CD14-positive monocyte (primary cell): ENCODE measurements around the gene UBE2J2. TPM values are rescaled to one million over a fixed set of nuclear protein-coding genes. Genes with fewer than 3 reads are reported as not detected.

ENCODE experiments used
- DNase-seq, 3 donors: peaks; one replicate each; pipeline ENCODE4 v3.0.0-alpha.2; 2011 to 2022
- H2AFZ ChIP-seq: 2 replicates; pipeline ENCODE4 v1.6.0; 2012; ENCODE audit warnings: mild to moderate bottlenecking, low read depth, low read length, inconsistent platforms; ENCODE audit not compliant: insufficient read depth, poor library complexity, severe bottlenecking
- H3K27ac ChIP-seq, 2 donors: 1 replicate in 1 of 2; 2 replicates in 1 of 2; pipeline ENCODE4 v1.5.1; 2012 to 2013; ENCODE audit warnings: low read length in 2 of 2, control low read depth in 1 of 2, inconsistent platforms in 1 of 2, low read depth in 1 of 2, mild to moderate bottlenecking in 1 of 2
- H3K27me3 ChIP-seq, 2 donors: one replicate each; pipeline versions ENCODE4 v1.6.0 to v1.6.1; 2011 to 2013; ENCODE audit warnings: low read length in 2 of 2; ENCODE audit not compliant: control insufficient read depth in 2 of 2, insufficient read depth in 2 of 2
- H3K36me3 ChIP-seq, 2 donors: replicated peaks in 1 of 2; 1 replicate in 1 of 2; 2 replicates in 1 of 2; pipeline versions ENCODE4 v1.5.1 to v1.6.1; 2012 to 2013; ENCODE audit warnings: low read length in 2 of 2, control low read depth in 1 of 2, inconsistent platforms in 1 of 2, mild to moderate bottlenecking in 1 of 2; ENCODE audit not compliant: insufficient read depth in 2 of 2, control insufficient read depth in 1 of 2
- H3K4me1 ChIP-seq, 2 donors: 1 replicate in 1 of 2; 2 replicates in 1 of 2; pipeline versions ENCODE4 v1.5.1 to v1.6.1; 2012 to 2013; ENCODE audit warnings: low read length in 2 of 2, control low read depth in 1 of 2, inconsistent platforms in 1 of 2, mild to moderate bottlenecking in 1 of 2, moderate library complexity in 1 of 2; ENCODE audit not compliant: insufficient read depth in 2 of 2, control insufficient read depth in 1 of 2
- H3K4me2 ChIP-seq: replicated peaks from 2 replicates; pipeline ENCODE3; 2012; ENCODE audit warnings: low read length, moderate library complexity, mild to moderate bottlenecking; ENCODE audit not compliant: poor library complexity, severe bottlenecking; ENCODE audit errors: extremely low read depth
- H3K4me3 ChIP-seq, 3 experiments: fragments of 200-600 bp in 1 of 3; sonication (generic) in 1 of 3; replicated peaks in 1 of 3; 1 replicate in 2 of 3; 2 replicates in 1 of 3; pipeline ENCODE4 v1.5.1; 2011 to 2013; ENCODE audit warnings: low read length in 3 of 3, mild to moderate bottlenecking in 3 of 3, control low read depth in 2 of 3, low read depth in 2 of 3, inconsistent platforms in 1 of 3, moderate library complexity in 1 of 3
- H3K79me2 ChIP-seq: 2 replicates; pipeline ENCODE4 v1.6.0; 2012; ENCODE audit warnings: mild to moderate bottlenecking, control low read depth, inconsistent platforms, low read length, moderate library complexity; ENCODE audit not compliant: insufficient read depth
- H3K9ac ChIP-seq: 2 replicates; pipeline ENCODE4 v1.6.0; 2017; ENCODE audit warnings: low read length, mild to moderate bottlenecking; ENCODE audit not compliant: insufficient read depth, poor library complexity, severe bottlenecking
- H3K9me3 ChIP-seq, 2 donors: replicated peaks in 1 of 2; 1 replicate in 1 of 2; 2 replicates in 1 of 2; pipeline versions ENCODE4 v1.5.1 to v1.6.1; 2012 to 2013; ENCODE audit warnings: low read length in 2 of 2, control low read depth in 1 of 2; ENCODE audit not compliant: control insufficient read depth in 1 of 2, insufficient read depth in 1 of 2
- H4K20me1 ChIP-seq: 2 replicates; pipeline ENCODE4 v1.6.0; 2012; ENCODE audit warnings: mild to moderate bottlenecking, low read length, control low read depth, moderate library complexity; ENCODE audit not compliant: insufficient read depth
- H3K27ac Mint-ChIP-seq, 7 donors: one replicate each; pipeline ENCODE4 v1.8.0; 2020; ENCODE audit warnings: mild to moderate bottlenecking in 7 of 7, mixed read lengths in 7 of 7, moderate library complexity in 6 of 7, inconsistent platforms in 2 of 7
- H3K27me3 Mint-ChIP-seq, 3 donors: one replicate each; pipeline ENCODE4 v1.8.0; 2021 to 2022; ENCODE audit warnings: low read depth in 3 of 3, mild to moderate bottlenecking in 3 of 3, mixed read lengths in 3 of 3, moderate library complexity in 3 of 3, inconsistent platforms in 1 of 3
- H3K36me3 Mint-ChIP-seq, 2 donors: one replicate each; pipeline ENCODE4 v1.8.0; 2020; ENCODE audit warnings: mixed read lengths in 2 of 2, inconsistent platforms in 1 of 2, mild to moderate bottlenecking in 1 of 2
- H3K4me1 Mint-ChIP-seq: one replicate; pipeline ENCODE4 v1.8.0; 2020; ENCODE audit warnings: mild to moderate bottlenecking, mixed read lengths
- H3K4me3 Mint-ChIP-seq, 2 donors: one replicate each; pipeline ENCODE4 v1.8.0; 2020; ENCODE audit warnings: mild to moderate bottlenecking in 2 of 2, mixed read lengths in 2 of 2, moderate library complexity in 1 of 2
- H3K9me3 Mint-ChIP-seq, 7 donors: one replicate each; pipeline ENCODE4 v1.8.0; 2020 to 2022; ENCODE audit warnings: mixed read lengths in 7 of 7, mild to moderate bottlenecking in 6 of 7, moderate library complexity in 6 of 7, inconsistent platforms in 2 of 7
- WGBS: methylation state at CpG from one replicate; pipeline ENCODE4 v1.1.5; 2013; ENCODE audit warnings: missing lambda C conversion rate; ENCODE audit not compliant: insufficient coverage; 5-methylcytosine and 5-hydroxymethylcytosine counted together
- intact Hi-C, 2 donors: fragments of 100-400 bp; cut with micrococcal nuclease; formaldehyde crosslinking; loops; one replicate each; pipeline versions ENCODE4 v1.15.0 to v1.15.1; 2023
- polyA minus RNA-seq: library from RNA; depleted of rRNA, polyadenylated mRNA; stranded (reverse); fragments of >200 nt; gene quantifications from 2 replicates; pipeline ENCODE4 v1.2.3, GENCODE V29; 2012
- polyA plus RNA-seq, 3 donors: library from polyadenylated mRNA; depleted of rRNA in 1 of 3; unstranded in 2 of 3; stranded (reverse) in 1 of 3; fragments of 300-500 nt in 2 of 3; fragments of >200 nt in 1 of 3; fragmentation: Illumina TruSeq in 2 of 3; gene quantifications; 1 replicate in 2 of 3; 2 replicates in 1 of 3; pipeline ENCODE4 v1.2.3, GENCODE V29; 2012 to 2021
- total RNA-seq, 12 experiments: library from RNA in 1 of 12; stranded (reverse) in 1 of 12; fragments of 120-200 nt in 1 of 12; gene quantifications; one replicate each; pipeline ENCODE4 v1.2.4 and lab custom pipeline; 2013 to 2026; ENCODE audit warnings: mixed read lengths in 6 of 12, inconsistent platforms in 1 of 12
- TF ChIP-seq, protein P1 (sequence below): fragments of 200-600 bp; IDR thresholded peaks from one replicate; pipeline ENCODE4 v1.8.0; 2022; ENCODE audit warnings: antibody characterized with exemption, mild to moderate bottlenecking

The UBE2J2 gene
- 44.9 TPM for total RNA-seq (2013)
- polyA plus RNA-seq: 10 to 100 TPM; 36.5 to 83.2 (median 72.1) TPM
- polyA minus RNA-seq: 36.9 and 52.2 TPM in 2 replicates
- total RNA-seq (lab: John Stamatoyannopoulos, UW): 23.6 to 52.3 (median 33.0) reads per million in 11 experiments

DNA sequence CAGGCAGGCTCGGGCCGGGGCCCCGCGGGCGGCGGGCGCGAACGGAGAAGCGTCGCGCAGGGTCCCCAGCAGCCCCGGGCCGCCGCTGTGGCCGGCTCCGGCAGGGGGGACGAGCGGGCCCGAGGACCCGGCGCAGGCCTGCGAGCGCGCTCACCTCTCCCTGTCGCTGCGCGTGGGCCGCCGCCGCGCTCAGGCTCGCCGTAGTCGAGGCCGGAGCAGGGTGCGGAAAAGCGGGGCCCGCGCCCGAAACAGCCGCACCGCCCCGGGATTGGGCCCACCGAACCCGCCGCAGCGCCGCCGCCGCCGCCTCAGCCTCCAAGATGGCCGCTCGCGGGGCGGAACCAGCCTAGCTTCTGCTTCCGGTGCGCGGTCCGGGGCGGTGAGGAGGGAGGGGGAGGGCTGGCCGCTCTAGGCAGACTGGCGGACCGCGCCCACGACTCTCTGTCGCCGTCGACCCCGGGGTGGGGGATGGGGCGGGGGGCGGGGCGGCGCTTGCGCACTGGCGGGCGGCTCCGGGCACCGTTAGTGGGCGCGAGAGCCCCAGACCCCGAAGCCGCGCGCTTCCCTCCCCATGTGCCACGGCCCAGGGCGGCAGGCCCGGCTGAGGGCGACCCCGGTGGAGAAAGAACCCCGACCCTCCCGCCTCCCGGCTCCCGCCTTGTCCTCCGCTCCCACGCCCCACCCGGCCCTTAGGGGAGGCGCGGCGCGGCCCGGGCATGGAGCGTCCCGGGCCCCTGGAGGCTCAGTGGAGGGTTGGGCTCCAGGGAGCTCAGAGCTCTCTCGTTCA is at the start of gene UBE2J2:
TSS of gene UBE2J2 (minus strand) at position 343 of the 787 bp plus-strand sequence. CDS start 5,862 bp downstream, outside the sequence.
- peaks cover 39% of the 10 kb centered on the region for H3K4me1 Mint-ChIP-seq
- Histone ChIP-seq H4K20me1 (peaks cover 42% of the 10 kb centered on the region), H3K4me1 (peaks cover 29 to 30% of the 10 kb centered on the region in 2 donors), H3K9me3 (no peaks in the 10 kb centered on the region), H3K79me2 (peaks cover 48% of the 10 kb centered on the region), H2AFZ (peak within 1 kb of the TSS; percentile 88), H3K27ac (peak within 1 kb of the TSS; percentile 47 to 88), H3K9ac (peak within 1 kb of the TSS; percentile 96), H3K27me3 (no peaks in the 10 kb centered on the region), H3K4me2 (peak within 1 kb of the TSS; percentile 79), H3K4me3 (peak within 1 kb of the TSS; percentile 81 to 90 (median 82)), H3K36me3 (peaks cover 0 to 3% of the 10 kb centered on the region in 2 donors)
- peak within 1 kb of the TSS; percentile 84 to 95 (median 93) for H3K27ac Mint-ChIP-seq
- intact Hi-C loops: no loop called here
- no peaks in the 10 kb centered on the region for H3K9me3 Mint-ChIP-seq
- DNase-seq: peak; percentile 84 to 89 (median 86)
- peaks cover 0 to 1% (median 1%) of the 10 kb centered on the region in 3 donors for H3K27me3 Mint-ChIP-seq
- TF ChIP-seq, protein P1, sequence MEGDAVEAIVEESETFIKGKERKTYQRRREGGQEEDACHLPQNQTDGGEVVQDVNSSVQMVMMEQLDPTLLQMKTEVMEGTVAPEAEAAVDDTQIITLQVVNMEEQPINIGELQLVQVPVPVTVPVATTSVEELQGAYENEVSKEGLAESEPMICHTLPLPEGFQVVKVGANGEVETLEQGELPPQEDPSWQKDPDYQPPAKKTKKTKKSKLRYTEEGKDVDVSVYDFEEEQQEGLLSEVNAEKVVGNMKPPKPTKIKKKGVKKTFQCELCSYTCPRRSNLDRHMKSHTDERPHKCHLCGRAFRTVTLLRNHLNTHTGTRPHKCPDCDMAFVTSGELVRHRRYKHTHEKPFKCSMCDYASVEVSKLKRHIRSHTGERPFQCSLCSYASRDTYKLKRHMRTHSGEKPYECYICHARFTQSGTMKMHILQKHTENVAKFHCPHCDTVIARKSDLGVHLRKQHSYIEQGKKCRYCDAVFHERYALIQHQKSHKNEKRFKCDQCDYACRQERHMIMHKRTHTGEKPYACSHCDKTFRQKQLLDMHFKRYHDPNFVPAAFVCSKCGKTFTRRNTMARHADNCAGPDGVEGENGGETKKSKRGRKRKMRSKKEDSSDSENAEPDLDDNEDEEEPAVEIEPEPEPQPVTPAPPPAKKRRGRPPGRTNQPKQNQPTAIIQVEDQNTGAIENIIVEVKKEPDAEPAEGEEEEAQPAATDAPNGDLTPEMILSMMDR: no peak
- H3K4me3 Mint-ChIP-seq: peak within 1 kb of the TSS; percentile 92 to 94
- WGBS: under 1% methylated on average over 75 of the region's 105 CpGs
- peaks cover 16 to 24% of the 10 kb centered on the region in 2 donors for H3K36me3 Mint-ChIP-seq

DNA sequence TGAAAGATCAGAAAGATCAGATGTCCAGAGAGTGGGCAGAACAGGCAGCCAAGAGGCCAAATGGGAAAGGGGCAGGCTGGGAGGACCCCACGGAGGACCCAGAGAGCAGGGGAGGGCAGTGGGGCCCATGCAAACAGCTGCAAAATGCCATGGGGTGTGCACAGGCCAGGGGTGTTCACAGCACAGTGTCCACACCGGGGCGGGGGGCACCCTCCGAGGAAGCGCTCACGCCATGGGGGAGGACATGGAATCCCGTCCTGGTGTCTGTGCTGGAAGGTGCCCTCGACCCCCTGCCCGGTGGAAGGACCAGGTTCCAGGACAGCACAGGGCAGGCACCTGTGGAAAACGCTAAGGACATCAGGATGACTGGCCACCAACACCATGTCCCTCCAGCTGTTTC is 49.3 kb upstream of the UBE2J2 start:
- Histone ChIP-seq H4K20me1 (peaks cover 62% of the 10 kb centered on the region), H3K4me3 (no peak overlapping the region), H3K27ac (no peak overlapping the region), H3K36me3 (peaks cover 30 to 38% of the 10 kb centered on the region in 2 donors), H3K79me2 (peaks cover 59% of the 10 kb centered on the region), H3K27me3 (no peaks in the 10 kb centered on the region), H3K9ac (peak overlapping the region; percentile 4), H3K4me1 (peaks cover 22 to 24% of the 10 kb centered on the region in 2 donors), H2AFZ (no peak overlapping the region), H3K9me3 (no peaks in the 10 kb centered on the region), H3K4me2 (no peak overlapping the region)
- DNase-seq: no peak
- Mint-ChIP-seq H3K4me3 (peak overlapping the region in 1 of 2 donors; percentile 66), H3K27me3 (no peaks in the 10 kb centered on the region), H3K4me1 (peaks cover 25% of the 10 kb centered on the region), H3K36me3 (peaks cover 20 to 45% of the 10 kb centered on the region in 2 donors), H3K9me3 (no peaks in the 10 kb centered on the region), H3K27ac (peak overlapping the region in 2 of 7 donors; percentile 30 to 69)
- TF ChIP-seq, protein P1: no peak
- 97% methylated on average over 10 of the region's 10 CpGs for WGBS
- intact Hi-C loops: no loop called here
